22Rv1 (cell line): ENCODE measurements around the gene FBXO17.

Experiments used
- ZFX ChIP-seq: fragments of 450-650 bp; IDR thresholded peaks from 2 replicates; pipeline ENCODE4 v1.6.1; 2017; ENCODE audit warnings: antibody characterized with exemption, borderline replicate concordance
- TF ChIP-seq, protein P1 (sequence below): fragments of 450-650 bp; IDR thresholded peaks from 2 replicates; pipeline ENCODE4 v1.5.1; 2017; ENCODE audit warnings: mild to moderate bottlenecking

GRCh38 chr19:38931521-38931793 is 44.1 kb downstream of the FBXO17 start:
- TF ChIP-seq, protein P1, sequence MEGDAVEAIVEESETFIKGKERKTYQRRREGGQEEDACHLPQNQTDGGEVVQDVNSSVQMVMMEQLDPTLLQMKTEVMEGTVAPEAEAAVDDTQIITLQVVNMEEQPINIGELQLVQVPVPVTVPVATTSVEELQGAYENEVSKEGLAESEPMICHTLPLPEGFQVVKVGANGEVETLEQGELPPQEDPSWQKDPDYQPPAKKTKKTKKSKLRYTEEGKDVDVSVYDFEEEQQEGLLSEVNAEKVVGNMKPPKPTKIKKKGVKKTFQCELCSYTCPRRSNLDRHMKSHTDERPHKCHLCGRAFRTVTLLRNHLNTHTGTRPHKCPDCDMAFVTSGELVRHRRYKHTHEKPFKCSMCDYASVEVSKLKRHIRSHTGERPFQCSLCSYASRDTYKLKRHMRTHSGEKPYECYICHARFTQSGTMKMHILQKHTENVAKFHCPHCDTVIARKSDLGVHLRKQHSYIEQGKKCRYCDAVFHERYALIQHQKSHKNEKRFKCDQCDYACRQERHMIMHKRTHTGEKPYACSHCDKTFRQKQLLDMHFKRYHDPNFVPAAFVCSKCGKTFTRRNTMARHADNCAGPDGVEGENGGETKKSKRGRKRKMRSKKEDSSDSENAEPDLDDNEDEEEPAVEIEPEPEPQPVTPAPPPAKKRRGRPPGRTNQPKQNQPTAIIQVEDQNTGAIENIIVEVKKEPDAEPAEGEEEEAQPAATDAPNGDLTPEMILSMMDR = no peak
- TF ChIP-seq ZFX = no peak
